Putamen (tissue), 1 donor: ENCODE data around the gene ADGRL4.
"Not testable (repeated sequence)": the region's sequence is repeated elsewhere in the genome, so short reads cannot be mapped to it uniquely, and the experiment has no call there.

Experiments used
- DNase-seq: peaks from one replicate; pipeline ENCODE4 v3.0.0-alpha.2; 2016; ENCODE audit warnings: low spot score

ADGRL4 gene

GRCh38 chr1:79006564-79006963 lies at the start of gene ADGRL4:
TSS of gene ADGRL4 (minus strand) at chr1:79006730. CDS start at chr1:79006654, 76 bp downstream.
- DNase-seq = no peak

- DNase-seq = no peak
These were observed 49.3 kb upstream of the ADGRL4 start for GRCh38 chr1:79055856-79056255.

DNA sequence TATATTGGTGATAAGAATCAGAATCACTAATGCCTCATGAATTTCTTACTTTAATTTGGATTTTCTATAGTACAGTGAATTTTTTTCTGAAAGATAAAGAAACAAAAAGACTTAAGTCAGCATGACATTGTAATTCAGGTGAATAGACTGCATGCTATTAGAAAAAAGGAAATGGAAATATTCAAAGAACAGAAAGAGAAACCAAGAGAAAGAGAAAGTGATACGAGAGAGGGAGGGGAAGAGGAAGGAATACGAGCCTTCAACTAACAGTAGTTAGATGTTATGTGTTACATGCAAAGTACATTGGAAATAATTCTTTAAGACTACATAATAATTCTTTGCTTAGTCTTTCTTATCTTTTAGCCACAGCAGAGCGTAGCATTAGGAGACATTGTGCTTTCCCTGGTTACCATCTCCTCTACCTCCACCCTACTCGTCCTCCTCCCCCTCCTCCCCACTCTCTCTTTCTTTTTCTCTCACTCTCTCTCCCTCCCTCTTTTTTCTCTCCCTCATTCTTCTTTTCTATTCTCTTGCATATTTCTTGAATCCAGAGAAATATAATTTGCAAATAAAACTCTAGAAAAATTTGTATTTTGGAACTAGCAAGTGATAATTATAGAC lies 46.4 kb upstream of the ADGRL4 start:
- no peak for DNase-seq

GRCh38 chr1:79044974-79045650 lies 38.6 kb upstream of the ADGRL4 start:
- DNase-seq = no peak

GRCh38 chr1:79043506-79043905 lies 37.0 kb upstream of the ADGRL4 start:
- no peak for DNase-seq

- no peak for DNase-seq
These were observed 36.0 kb upstream of the ADGRL4 start for GRCh38 chr1:79042539-79042938.

DNA sequence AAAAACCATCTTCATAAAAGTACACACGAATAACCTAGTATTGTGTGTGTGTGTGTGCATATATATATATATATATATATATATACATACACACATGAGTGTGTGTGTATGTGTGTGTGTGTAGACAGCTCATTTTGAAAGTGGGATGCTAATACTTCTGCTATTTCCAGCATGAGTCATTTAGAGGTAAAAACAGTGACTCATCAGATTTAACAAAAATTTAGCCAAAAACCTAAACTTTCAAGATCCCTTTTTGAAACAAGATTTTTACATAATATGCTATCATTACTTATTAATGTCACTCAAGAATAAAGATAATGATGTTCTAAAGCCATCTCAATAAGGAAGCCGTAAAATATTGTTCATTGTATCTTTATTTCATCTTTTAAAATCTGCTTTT lies 35.6 kb upstream of the ADGRL4 start:
- no peak for DNase-seq

DNA sequence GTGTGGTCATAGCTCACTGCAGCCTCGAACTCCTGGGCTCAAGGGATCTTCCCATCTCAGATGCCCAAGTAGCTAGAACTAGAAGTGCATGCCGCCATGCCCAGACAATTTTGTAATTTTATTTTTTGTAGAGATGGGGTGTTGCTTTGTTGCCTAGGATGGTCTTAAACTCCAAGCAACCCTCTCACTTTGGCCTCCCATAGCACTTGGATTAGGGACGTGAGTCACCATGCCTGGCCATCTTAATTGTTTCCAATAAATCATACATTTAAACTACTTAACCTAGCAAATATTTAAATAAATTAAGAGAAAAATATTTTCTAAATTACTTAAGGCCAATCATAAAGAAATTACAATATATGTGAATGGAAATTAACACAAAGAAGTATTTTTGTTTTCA lies 35.1 kb upstream of the ADGRL4 start:
- DNase-seq = no peak

DNA sequence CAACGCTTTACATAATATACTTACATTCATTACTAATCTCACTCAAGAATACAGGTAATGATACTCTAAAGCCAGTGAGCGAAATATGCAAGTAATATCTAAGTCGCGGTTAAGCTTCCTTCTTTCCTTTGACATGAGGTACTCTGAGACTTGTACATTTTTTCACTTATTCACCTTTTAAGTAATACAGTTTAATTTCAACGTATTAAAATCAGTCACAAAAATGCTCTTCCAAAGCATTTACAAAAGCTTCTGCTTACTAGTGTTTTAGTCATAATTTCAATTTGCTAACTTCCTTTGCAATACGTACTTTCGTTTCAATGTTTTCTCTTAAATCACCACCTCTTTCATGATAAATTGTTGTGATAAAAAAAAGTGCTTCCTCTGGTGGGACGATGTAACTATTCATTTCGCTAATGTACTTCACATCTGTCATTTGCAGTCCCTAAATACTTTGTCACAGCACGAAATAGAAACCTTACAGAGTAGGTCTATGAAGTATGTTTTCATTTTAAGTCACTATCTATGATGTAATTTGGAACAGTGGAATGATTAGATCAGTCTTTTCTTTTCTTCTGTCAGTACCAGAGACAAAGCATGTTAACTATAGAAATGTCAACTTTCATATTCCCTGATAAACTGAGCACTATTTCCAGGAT lies 34.0 kb upstream of the ADGRL4 start:
- no peak for DNase-seq

DNA sequence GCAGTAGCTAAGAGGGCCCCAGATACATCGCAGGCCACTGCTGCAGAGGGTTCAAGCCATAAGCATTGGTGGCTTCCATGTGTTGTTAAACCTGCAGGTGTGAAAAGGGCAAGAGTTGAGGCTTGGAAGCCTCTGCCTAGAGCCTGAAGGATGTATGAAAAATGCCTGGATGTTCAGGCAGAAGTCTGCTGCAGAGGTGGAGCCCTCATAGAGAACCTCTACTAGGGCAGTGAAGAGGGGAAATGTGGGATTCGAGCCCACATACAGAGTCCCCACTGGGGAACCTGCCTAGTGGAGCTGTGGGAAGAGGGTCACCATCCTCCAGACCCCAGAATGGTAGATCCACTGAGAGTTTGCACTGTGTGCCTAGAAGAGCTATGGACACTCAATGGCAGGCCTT lies 30.6 kb upstream of the ADGRL4 start:
- no peak for DNase-seq

GRCh38 chr1:79012500-79012899 lies 6.0 kb upstream of the ADGRL4 start:
- no peak for DNase-seq

DNA sequence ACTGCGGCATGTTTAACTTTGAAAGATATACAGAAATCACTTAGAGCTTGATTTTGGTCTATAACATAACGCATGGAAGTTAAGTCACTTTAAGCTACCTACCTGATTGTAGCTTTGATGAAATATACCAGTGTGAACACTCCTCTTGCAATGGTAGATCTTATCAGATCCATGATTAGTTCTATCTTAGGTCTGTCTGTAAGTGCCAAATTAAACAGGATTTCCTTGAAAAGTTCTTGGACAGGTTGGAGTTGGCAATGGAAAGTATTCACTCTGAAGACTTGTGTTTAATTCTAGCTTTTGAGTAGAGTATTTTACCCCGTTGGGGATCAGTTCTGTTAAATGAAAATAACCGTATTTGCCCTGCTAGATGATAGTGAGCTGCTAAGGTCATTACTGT lies 4.1 kb upstream of the ADGRL4 start:
- no peak for DNase-seq

- no peak for DNase-seq
These were observed 585 bp downstream of the ADGRL4 start for GRCh38 chr1:79005945-79006344.

DNA sequence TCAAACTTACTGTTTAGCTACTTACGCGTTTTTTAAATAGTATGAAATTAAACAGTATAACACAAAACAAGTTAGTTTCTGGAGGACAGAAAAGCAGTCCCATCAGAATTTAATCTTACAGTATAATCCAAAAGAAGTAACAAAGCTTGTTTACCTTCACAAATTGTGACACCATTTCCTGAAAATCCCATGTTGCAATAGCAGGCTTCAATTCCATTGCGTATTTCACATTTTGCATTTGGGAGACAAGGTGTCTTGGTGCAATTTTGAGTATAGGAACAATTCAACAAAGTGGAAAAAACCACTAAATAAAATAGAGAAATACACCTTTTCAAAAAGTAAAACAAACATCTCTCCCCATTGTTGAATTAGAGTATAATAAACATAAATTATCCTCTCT lies 1.6 kb downstream of the ADGRL4 start:
- no peak for DNase-seq

DNA sequence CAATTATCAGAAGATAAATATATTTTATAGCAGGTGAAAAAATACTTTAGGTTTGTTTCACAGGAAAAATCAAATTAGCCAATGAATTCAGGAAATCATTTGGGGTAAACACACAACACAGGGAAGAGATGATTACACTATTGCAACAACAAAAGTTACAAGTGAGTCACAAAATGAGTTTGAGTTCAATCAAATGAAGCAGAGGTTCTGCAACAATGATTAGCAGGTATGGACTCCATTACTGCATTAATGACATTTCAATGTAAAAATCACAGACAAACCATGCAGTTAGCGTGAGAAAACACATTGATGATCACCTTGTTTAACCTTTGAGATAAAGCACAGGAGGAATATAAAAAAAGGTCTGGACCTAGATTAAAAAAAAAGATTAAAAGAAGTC lies 9.7 kb downstream of the ADGRL4 start:
- DNase-seq = no peak

- no peak for DNase-seq
These were observed 19.5 kb downstream of the ADGRL4 start for GRCh38 chr1:78987042-78987441.

DNA sequence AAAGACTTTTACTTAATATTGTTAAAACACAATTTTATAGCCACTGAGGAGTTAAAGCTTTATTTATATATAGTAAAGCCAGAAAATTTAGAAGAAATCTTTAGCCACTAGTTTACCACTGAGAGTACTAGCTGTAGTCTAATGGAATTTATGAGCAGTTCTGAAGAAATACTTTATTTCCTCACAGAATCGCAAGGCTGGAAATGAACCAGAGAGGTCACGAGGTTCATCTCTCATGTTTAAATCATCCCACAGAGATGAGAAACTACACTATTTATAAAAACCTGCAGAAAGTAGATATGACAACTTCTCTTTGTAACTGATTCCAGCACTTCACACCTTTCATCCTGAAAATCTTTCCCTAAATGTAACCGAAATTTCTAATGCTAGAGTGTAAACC lies 26.0 kb downstream of the ADGRL4 start:
- no peak for DNase-seq

GRCh38 chr1:78972723-78973122 lies 33.8 kb downstream of the ADGRL4 start:
- DNase-seq = no peak

DNA sequence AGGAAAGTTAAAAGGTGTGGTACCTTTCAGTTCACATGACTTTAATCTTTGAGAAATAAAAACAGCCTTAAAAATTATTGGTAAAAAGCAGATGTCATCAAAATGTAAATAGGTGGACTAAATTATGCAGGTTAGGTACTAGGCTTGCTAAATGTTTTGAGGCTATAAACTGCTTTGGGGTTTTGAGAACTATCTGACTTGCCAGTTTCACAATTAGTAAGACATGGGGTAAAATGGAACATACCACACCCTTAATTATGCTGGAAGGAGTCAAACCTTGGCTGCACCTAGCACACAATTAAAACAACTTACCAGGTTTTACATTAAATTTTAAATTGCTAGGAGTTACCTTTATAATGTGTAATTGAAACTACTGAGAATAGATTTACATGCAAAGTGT lies 39.4 kb downstream of the ADGRL4 start:
- not testable (repeated sequence) for DNase-seq

- no peak for DNase-seq
These were observed 47.8 kb downstream of the ADGRL4 start for GRCh38 chr1:78958711-78959110.

DNA sequence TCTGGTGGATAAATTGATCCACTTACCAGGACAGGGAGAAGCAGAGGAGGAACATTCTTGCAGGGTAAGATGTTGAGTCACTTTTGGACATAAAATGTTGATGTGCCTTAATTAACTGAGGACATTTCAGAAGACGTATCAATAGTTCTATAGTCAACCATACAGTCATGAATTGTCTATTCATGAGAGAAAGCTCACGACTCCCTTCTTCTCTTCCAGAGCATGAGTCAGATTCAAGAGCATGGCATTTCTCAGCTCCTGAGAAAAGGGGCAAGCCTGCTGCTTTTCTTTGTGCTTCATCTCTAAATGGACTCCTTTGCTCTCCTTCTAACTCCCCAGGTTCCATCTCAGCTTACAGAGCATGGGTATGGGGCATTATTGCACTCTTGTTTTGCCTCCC lies 55.7 kb downstream of the ADGRL4 start:
- DNase-seq = no peak

DNA sequence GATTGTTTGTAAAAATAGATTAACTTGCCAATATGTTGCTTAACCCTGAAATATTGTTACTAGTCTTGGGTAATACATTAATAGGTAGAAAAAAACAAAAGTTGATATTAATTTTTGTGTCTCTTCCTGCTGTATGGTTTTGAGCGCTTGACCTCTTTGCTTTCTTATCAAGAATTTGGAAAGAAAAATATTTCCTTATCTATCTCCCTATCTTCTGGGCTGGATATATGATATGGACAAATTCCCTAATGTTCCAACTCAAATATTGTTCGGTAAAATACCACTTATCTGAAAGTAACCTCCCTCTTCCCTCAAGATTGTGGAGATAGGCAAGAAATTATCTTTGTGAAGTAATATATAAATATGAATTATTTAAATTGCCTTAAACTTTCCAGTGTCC lies 57.3 kb downstream of the ADGRL4 start:
- no peak for DNase-seq

GRCh38 chr1:78919150-78919549 lies 87.4 kb downstream of the ADGRL4 start:
- no peak for DNase-seq

- DNase-seq = no peak
These were observed 88.4 kb downstream of the ADGRL4 start for GRCh38 chr1:78918157-78918556.
